Measurements from ENCODE around the gene LRRC8E.

LRRC8E gene

DNA sequence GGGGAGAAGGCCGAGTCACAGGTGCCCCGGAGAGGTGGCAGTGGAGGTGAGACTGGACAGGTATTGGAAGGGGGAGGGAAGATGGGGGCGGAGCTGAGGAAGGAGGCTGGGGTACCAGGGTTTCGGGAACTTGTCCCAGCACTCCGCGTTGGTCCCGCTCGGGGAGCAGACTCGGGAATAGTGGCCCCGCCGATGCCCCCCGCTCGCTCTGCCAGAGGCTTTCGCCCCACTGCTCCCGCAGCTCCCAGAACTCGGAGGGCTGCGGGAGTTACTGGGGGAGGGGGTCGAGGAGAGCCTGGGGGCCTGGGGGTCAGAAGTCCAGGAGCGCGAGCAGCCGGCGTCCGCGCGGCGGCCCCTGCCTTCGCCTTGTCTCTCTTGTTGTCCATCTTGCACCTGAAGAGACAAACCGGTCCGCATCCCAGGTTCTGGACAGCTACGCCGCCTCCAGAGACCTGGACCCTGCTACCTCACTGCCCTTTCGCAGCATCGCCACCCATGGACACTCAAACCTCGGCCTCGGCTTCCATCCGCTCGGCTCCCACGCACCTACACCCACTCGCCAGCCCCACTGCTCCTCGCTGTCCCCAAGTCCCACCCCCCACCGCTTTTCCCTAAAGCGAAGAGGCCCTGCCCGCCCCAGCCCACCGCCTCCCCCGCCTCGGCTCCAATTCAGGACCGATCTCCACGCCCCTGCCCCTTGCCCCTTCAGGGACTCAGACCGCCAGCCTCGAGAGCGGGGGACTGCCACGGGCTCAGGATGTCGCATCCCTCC, 14.8 kb upstream of the LRRC8E start:
- in situ Hi-C loops (cut with HindIII; ENCODE audit: low pct_unique_long_range_greater_than_20kb, low sequenced_read_pairs) = no loop called here
- no peak for DNase-seq (ENCODE audit: low read depth in 1 of 2, low spot score in 1 of 2)
- TF ChIP-seq JUND (IDR thresholded peaks at IDR 0.05; ENCODE audit: low read depth) = no peak

DNA sequence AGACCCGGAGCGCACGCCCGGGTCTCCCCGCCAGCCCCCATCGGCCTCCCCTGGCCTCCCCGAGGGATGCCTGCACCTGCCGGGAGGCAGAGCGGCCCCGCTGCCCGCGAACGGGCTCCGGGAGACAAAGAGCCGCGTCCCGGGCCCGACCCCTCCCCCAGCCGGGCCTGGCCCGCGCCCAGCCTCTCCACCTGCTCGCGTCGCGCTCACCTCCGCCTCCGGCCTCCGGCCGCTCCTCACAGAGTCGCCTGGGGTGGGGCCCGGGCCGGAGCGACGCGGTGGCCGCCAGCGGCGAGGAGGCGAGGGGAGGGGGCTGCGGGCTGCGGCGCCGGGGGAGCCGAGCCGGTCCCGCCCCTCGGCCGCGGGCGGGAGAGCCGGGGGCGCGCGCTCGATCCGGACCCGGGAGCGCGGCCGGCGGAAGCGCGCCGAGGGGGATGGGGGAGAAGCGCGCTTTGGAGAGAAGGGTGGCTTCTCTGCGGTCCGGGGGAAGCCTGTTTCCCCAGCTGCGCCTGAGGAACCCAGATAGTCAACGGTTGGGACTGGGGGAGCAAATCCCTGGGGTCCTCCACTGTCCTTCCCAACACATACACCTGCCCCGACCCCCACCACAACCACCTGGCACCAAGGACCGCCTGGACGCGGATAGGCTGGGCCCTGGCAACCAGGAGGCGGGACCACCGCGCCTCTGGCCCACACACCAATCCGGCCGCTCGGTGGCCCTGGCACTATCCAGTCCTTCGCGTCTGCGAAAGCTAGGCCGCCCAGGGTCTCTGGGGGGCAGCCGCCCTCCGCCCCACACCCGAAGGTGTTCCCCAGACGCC, 14.0 kb upstream of the LRRC8E start, which contains the start of gene PRR36:
TSS of gene PRR36 (minus strand) at position 315 of the 821 bp plus-strand sequence. CDS start 701 bp downstream, outside the sequence.
- peak; percentile 71 to 82 for DNase-seq (ENCODE audit: low read depth in 1 of 2, low spot score in 1 of 2)
- in situ Hi-C loops (cut with HindIII; ENCODE audit: low pct_unique_long_range_greater_than_20kb, low sequenced_read_pairs) = no loop called here
- TF ChIP-seq JUND (IDR thresholded peaks at IDR 0.05; ENCODE audit: low read depth) = no peak

DNA sequence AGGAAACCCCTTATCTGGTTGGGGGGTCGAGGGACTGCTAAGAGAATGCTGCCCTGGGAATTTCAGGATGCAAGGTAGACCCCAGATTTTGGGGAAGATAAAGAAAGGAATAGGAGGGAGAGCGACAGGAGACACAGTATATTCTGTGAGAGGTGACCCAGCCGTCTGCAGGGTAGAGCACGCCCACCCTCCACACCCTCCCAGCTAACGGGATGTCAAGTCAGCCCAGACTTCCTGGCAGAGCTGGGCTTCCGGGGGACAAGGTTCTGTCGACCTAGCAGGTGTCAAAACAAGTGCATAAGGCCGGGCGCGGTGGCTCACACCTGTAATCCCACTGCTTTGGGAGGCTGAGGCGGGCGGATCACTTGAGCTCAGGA, 13.4 kb upstream of the LRRC8E start:
- TF ChIP-seq JUND (IDR thresholded peaks at IDR 0.05; ENCODE audit: low read depth) = no peak
- no peak for DNase-seq (ENCODE audit: low read depth in 1 of 2, low spot score in 1 of 2)
- in situ Hi-C loops (cut with HindIII; ENCODE audit: low pct_unique_long_range_greater_than_20kb, low sequenced_read_pairs) = no loop called here

- in situ Hi-C loops (cut with HindIII; ENCODE audit: low pct_unique_long_range_greater_than_20kb, low sequenced_read_pairs) = no loop called here
- no peak for DNase-seq (ENCODE audit: low read depth in 1 of 2, low spot score in 1 of 2)
- no peak for TF ChIP-seq JUND (IDR thresholded peaks at IDR 0.05; ENCODE audit: low read depth)
These were observed 11.0 kb upstream of the LRRC8E start for GRCh38 chr19:7877249-7877836.

GRCh38 chr19:7879111-7879807, 9.1 kb upstream of the LRRC8E start:
- DNase-seq (ENCODE audit: low read depth in 1 of 2, low spot score in 1 of 2) = no peak
- TF ChIP-seq JUND (IDR thresholded peaks at IDR 0.05; ENCODE audit: low read depth) = no peak
- in situ Hi-C loops (cut with HindIII; ENCODE audit: low pct_unique_long_range_greater_than_20kb, low sequenced_read_pairs) = no loop called here

GRCh38 chr19:7879836-7880235, 8.5 kb upstream of the LRRC8E start:
- in situ Hi-C loops (cut with HindIII; ENCODE audit: low pct_unique_long_range_greater_than_20kb, low sequenced_read_pairs) = no loop called here
- no peak for DNase-seq (ENCODE audit: low read depth in 1 of 2, low spot score in 1 of 2)

GRCh38 chr19:7881910-7882309, 6.4 kb upstream of the LRRC8E start:
- in situ Hi-C loops (cut with HindIII; ENCODE audit: low pct_unique_long_range_greater_than_20kb, low sequenced_read_pairs) = no loop called here
- TF ChIP-seq JUND (IDR thresholded peaks at IDR 0.05; ENCODE audit: low read depth) = no peak
- DNase-seq (ENCODE audit: low read depth in 1 of 2, low spot score in 1 of 2) = no peak

More at GRCh38 chr19:7879836-7880235, 8.5 kb upstream of the LRRC8E start:
- TF ChIP-seq JUND (IDR thresholded peaks at IDR 0.05; ENCODE audit: low read depth) = no peak

- TF ChIP-seq JUND (IDR thresholded peaks at IDR 0.05; ENCODE audit: low read depth) = no peak
- no peak for DNase-seq (ENCODE audit: low read depth in 1 of 2, low spot score in 1 of 2)
- in situ Hi-C loops (cut with HindIII; ENCODE audit: low pct_unique_long_range_greater_than_20kb, low sequenced_read_pairs) = no loop called here
These were observed 5.2 kb upstream of the LRRC8E start for GRCh38 chr19:7883105-7883504.

GRCh38 chr19:7883796-7884570, 4.3 kb upstream of the LRRC8E start:
- TF ChIP-seq JUND (IDR thresholded peaks at IDR 0.05; ENCODE audit: low read depth) = no peak
- in situ Hi-C loops (cut with HindIII; ENCODE audit: low pct_unique_long_range_greater_than_20kb, low sequenced_read_pairs) = no loop called here
- DNase-seq (ENCODE audit: low read depth in 1 of 2, low spot score in 1 of 2) = no peak

DNA sequence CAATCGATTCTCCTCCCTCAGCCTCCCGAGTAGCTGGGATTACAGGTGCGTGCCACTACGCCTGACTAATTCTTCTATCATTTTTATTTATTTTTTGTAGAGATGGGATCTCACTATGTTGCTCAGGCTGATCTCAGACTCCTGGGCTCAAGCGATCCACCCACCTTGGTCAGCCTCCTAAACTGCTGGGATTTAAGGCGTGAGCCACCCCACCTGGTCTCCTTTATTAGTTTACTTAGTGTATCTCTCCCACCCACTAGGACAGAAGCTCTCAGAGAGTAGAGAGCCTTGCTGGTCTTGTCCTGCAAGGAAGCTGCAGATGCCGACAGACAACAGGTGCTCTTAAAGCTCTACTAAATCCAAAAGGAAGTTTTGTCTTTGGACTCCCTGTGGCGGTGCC, 2.5 kb upstream of the LRRC8E start:
- no peak for TF ChIP-seq JUND (IDR thresholded peaks at IDR 0.05; ENCODE audit: low read depth)
- in situ Hi-C loops (cut with HindIII; ENCODE audit: low pct_unique_long_range_greater_than_20kb, low sequenced_read_pairs) = no loop called here
- DNase-seq (ENCODE audit: low read depth in 1 of 2, low spot score in 1 of 2) = no peak

GRCh38 chr19:7887408-7888144, 734 bp upstream of the LRRC8E start:
- no peak for TF ChIP-seq JUND (IDR thresholded peaks at IDR 0.05; ENCODE audit: low read depth)
- no peak for DNase-seq (ENCODE audit: low read depth in 1 of 2, low spot score in 1 of 2)
- in situ Hi-C loops (cut with HindIII; ENCODE audit: low pct_unique_long_range_greater_than_20kb, low sequenced_read_pairs) = no loop called here

Data from T47D (cell line).